HepG2 (cell line): ENCODE results near the gene SLC16A5. TPM values are rescaled to one million over a fixed set of nuclear protein-coding genes. Genes with fewer than 3 reads are reported as not detected.

Experiments
- ATF2 ChIP-seq: sonication (generic); formaldehyde crosslinking; IDR thresholded peaks from 2 replicates; pipeline ENCODE4 v1.4.0; 2020; ENCODE audit warnings: missing genetic modification reagents
- CBX1 ChIP-seq: IDR thresholded peaks from one replicate; pipeline ENCODE4 v1.6.1; 2016; ENCODE audit warnings: antibody characterized with exemption, low read depth
- DMTF1 ChIP-seq: sonication (generic); formaldehyde crosslinking; IDR thresholded peaks from 2 replicates; pipeline ENCODE4 v1.4.0; 2020; ENCODE audit warnings: mild to moderate bottlenecking, missing genetic modification reagents
- HMGXB3 ChIP-seq: sonication (generic); formaldehyde crosslinking; IDR thresholded peaks from 2 replicates; pipeline ENCODE4 v1.4.0; 2020; ENCODE audit warnings: missing genetic modification reagents, borderline replicate concordance
- HNF4G ChIP-seq, 2 experiments: sonication (generic) in 1 of 2; formaldehyde crosslinking in 1 of 2; IDR thresholded peaks; 2 replicates each; pipeline versions ENCODE4 v1.4.0 to v1.6.1; 2011 to 2020; ENCODE audit warnings: borderline replicate concordance in 2 of 2, low read depth in 2 of 2, mild to moderate bottlenecking in 2 of 2, low read length in 1 of 2, missing genetic modification reagents in 1 of 2, moderate library complexity in 1 of 2
- NFKBIZ ChIP-seq: IDR thresholded peaks from 2 replicates; pipeline ENCODE4 v1.6.1; 2018; ENCODE audit warnings: missing genetic modification reagents, missing compliant biosample characterization
- PITX1 ChIP-seq: sonication (generic); formaldehyde crosslinking; IDR thresholded peaks from 2 replicates; pipeline ENCODE4 v1.5.1; 2020; ENCODE audit warnings: mild to moderate bottlenecking, missing genetic modification reagents
- POLR2A ChIP-seq, 2 experiments: IDR thresholded peaks; 2 replicates each; pipeline ENCODE4 v1.6.1; 2011; ENCODE audit warnings: low read depth in 2 of 2, low read length in 2 of 2, mild to moderate bottlenecking in 1 of 2, moderate library complexity in 1 of 2; ENCODE audit not compliant: insufficient read depth in 1 of 2
- RFXAP ChIP-seq: sonication (generic); formaldehyde crosslinking; IDR thresholded peaks from 2 replicates; pipeline ENCODE4 v1.4.0; 2020; ENCODE audit warnings: missing genetic modification reagents, borderline replicate concordance
- RNF2 ChIP-seq: fragments of 450-650 bp; conservative IDR thresholded peaks from 2 replicates; pipeline ENCODE4 v1.6.1; 2016; ENCODE audit warnings: low read depth
- RXRA ChIP-seq: sonication (generic); formaldehyde crosslinking; IDR thresholded peaks from 2 replicates; pipeline ENCODE4 v1.5.1; 2020; ENCODE audit warnings: missing genetic modification reagents
- TAF1 ChIP-seq: sonication (generic); formaldehyde crosslinking; IDR thresholded peaks from 2 replicates; pipeline ENCODE4 v1.4.0; 2020; ENCODE audit warnings: missing genetic modification reagents
- TBL1XR1 ChIP-seq: fragments of 150-350 bp; IDR thresholded peaks from 2 replicates; pipeline ENCODE4 v1.6.1; 2014; ENCODE audit warnings: borderline replicate concordance, low read length; ENCODE audit not compliant: partially characterized antibody
- TOPORS ChIP-seq: sonication (generic); formaldehyde crosslinking; IDR thresholded peaks from 2 replicates; pipeline ENCODE4 v1.8.0; 2023; ENCODE audit warnings: mild to moderate bottlenecking, missing genetic modification reagents
- ZMYM3 ChIP-seq: sonication (generic); formaldehyde crosslinking; IDR thresholded peaks from 2 replicates; pipeline ENCODE4 v1.5.1; 2020; ENCODE audit warnings: mild to moderate bottlenecking, missing genetic modification reagents
- ZNF20 ChIP-seq: sonication (generic); formaldehyde crosslinking; IDR thresholded peaks from 2 replicates; pipeline ENCODE4 v1.4.0; 2020; ENCODE audit warnings: mild to moderate bottlenecking, moderate library complexity, missing genetic modification reagents
- ZNF770 ChIP-seq: sonication (generic); formaldehyde crosslinking; IDR thresholded peaks from 2 replicates; pipeline ENCODE4 v1.5.0; 2020; ENCODE audit warnings: mild to moderate bottlenecking, missing genetic modification reagents
- ZSCAN25 ChIP-seq: sonication (generic); formaldehyde crosslinking; IDR thresholded peaks from 2 replicates; pipeline ENCODE4 v1.8.0; 2022; ENCODE audit warnings: mild to moderate bottlenecking, missing genetic modification reagents
- polyA plus RNA-seq, 8 experiments: library from polyadenylated mRNA; depleted of rRNA in 3 of 8; stranded (reverse) in 7 of 8; unstranded in 1 of 8; fragments of >200 nt; fragmentation: Illumina TruSeq in 4 of 8; extraction: Trizol in 4 of 8; gene quantifications; 2 replicates each; pipeline versions ENCODE4 v1.2.1 to v1.2.3, GENCODE V29; 2011 to 2016; ENCODE audit warnings: low read depth in 4 of 8, missing spikeins in 1 of 8, mixed read lengths in 1 of 8; ENCODE audit not compliant: insufficient read depth in 1 of 8
- total RNA-seq, 5 experiments: library from RNA; depleted of rRNA; stranded (reverse); fragments of >200 nt; fragmentation: Illumina TruSeq; extraction: Trizol; gene quantifications; 2 replicates each; pipeline ENCODE4 v1.2.3, GENCODE V29; 2016; ENCODE audit warnings: low read depth in 1 of 5

Gene SLC16A5
- total and polyA plus RNA-seq, 2 of the 13 experiments (the other 11 are each of a cell fraction or from before 2014, with no cell fraction given), result 0.69 to 5.6 TPM

- peak; percentile 82; the same call in 1 of the 2 replicates for TF ChIP-seq HNF4G (IDR thresholded peaks at IDR 0.05; ENCODE audit: borderline replicate concordance, low read depth, low read length)
- no peak; the same call in 1 of the 2 replicates for TF ChIP-seq HNF4G (CRISPR knock-in tag; IDR thresholded peaks at IDR 0.05; ENCODE audit: borderline replicate concordance, low read depth)
- no peak for TF ChIP-seq DMTF1 (CRISPR knock-in tag)
- 0 out of 2 replicates have a peak, but pooled peaks have one; percentile 28 for TF ChIP-seq HMGXB3
- TF ChIP-seq CBX1, result no peak
- TF ChIP-seq ATF2 (CRISPR knock-in tag), result peak; percentile 68
- no peak for TF ChIP-seq ZNF20
- no peak for TF ChIP-seq POLR2A (IDR thresholded peaks at IDR 0.05; ENCODE audit: insufficient read depth in 1 of 2, low read depth in 2 of 2, low read length in 2 of 2)
- peak; percentile 93 for TF ChIP-seq RXRA (CRISPR knock-in tag)
- TF ChIP-seq NFKBIZ (CRISPR knock-in tag), result peak; percentile 22; the same call in 1 of the 2 replicates
- TF ChIP-seq ZMYM3 (CRISPR knock-in tag), result peak; percentile 68; the same call in 1 of the 2 replicates
- TF ChIP-seq RNF2, result no peak
- TF ChIP-seq ZNF770 (CRISPR knock-in tag), result peak; percentile 75
- TF ChIP-seq TAF1 (CRISPR knock-in tag), result 0 out of 2 replicates have a peak, but pooled peaks have one; percentile 19
- no peak for TF ChIP-seq ZSCAN25 (CRISPR knock-in tag)
- no peak for TF ChIP-seq TOPORS (CRISPR knock-in tag)
- TF ChIP-seq TBL1XR1, result no peak
- TF ChIP-seq RFXAP (CRISPR knock-in tag), result no peak; the same call in 1 of the 2 replicates
- peak; percentile 55; the same call in 1 of the 2 replicates for TF ChIP-seq PITX1 (CRISPR knock-in tag)
Measured at GRCh38 chr17:75090871-75091854, 3.4 kb downstream of the SLC16A5 start (continued).
